ENCODE results near the gene TMEM200A. TPM values are rescaled to one million over a fixed set of nuclear protein-coding genes. Genes with fewer than 3 reads are reported as not detected.

TMEM200A gene
- total RNA-seq, 1 donor from 2014 or later, result 3.3 TPM

DNA sequence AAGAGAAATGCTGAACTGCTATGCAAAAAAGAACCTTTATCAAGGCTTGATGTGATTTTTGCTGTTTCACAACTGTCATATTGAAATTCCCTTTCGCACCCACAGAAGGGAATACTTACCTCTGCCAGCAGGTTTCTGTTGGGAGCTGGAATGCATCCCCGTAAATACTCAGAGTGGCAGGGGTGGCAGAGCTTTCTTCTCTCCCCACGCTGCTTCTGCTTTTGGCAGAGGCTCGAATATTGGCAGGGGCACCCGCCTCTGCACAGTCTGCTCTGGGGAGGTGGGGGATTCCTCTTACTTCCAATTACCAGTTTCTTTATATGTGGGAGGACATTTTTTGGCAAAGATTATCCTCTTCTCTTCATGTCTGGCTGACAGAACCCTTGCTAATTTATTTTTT lies 28.4 kb downstream of the TMEM200A start:
- no peak for DNase-seq (ENCODE audit: low read depth)

DNA sequence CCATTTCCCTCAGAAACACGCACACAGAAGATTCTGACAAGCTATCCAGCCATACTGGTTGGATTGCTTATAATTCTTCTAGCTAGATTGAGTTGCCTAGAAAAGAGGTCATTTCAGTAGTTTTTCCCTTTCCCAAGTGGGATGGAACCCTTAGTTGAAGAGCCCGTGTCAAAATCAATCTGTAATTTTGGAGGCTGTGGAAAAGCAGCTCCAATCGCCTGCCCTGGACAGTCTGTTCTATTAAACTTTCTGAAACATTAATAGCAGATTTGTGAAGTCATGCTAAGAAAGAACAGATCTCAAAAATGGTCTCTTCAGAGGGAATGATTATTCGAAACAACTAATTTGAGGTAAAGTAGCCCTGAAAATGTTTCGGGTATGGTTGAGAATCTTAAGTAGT lies 29.3 kb downstream of the TMEM200A start:
- DNase-seq (ENCODE audit: low read depth), result no peak
- no peak overlapping the region for H3K4me3 ChIP-seq (ENCODE audit: low read depth, low read length)
- TF ChIP-seq, protein P1, sequence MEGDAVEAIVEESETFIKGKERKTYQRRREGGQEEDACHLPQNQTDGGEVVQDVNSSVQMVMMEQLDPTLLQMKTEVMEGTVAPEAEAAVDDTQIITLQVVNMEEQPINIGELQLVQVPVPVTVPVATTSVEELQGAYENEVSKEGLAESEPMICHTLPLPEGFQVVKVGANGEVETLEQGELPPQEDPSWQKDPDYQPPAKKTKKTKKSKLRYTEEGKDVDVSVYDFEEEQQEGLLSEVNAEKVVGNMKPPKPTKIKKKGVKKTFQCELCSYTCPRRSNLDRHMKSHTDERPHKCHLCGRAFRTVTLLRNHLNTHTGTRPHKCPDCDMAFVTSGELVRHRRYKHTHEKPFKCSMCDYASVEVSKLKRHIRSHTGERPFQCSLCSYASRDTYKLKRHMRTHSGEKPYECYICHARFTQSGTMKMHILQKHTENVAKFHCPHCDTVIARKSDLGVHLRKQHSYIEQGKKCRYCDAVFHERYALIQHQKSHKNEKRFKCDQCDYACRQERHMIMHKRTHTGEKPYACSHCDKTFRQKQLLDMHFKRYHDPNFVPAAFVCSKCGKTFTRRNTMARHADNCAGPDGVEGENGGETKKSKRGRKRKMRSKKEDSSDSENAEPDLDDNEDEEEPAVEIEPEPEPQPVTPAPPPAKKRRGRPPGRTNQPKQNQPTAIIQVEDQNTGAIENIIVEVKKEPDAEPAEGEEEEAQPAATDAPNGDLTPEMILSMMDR (conservative IDR thresholded peaks at IDR 0.05; ENCODE audit: low read depth, low read length), result no peak

More for the DNA sequence above, 28.4 kb downstream of the TMEM200A start:
- TF ChIP-seq, protein P1 (conservative IDR thresholded peaks at IDR 0.05; ENCODE audit: low read depth, low read length), result no peak
- H3K4me3 ChIP-seq (ENCODE audit: low read depth, low read length), result no peak overlapping the region

DNA sequence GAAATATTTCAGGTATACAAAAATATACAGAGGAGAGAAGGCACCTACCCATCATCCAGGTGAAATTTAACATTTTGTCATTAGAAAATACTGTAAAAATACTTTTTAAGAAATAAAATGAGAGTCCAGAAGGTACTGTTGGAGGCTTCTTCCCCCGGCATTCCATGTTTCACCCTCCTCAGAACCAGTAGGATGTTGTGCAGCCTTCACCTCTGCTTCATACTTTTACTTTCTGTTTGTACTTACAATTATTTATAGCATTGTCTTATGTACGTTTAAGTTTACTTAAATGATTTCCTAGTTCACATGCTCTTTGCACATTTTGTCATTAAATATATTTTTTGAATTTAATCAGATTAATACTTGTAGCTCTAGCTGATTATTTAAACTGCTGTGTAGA lies 30.9 kb downstream of the TMEM200A start:
- peak overlapping the region; percentile 23 for H3K4me3 ChIP-seq (ENCODE audit: low read depth, low read length)
- TF ChIP-seq, protein P1 (conservative IDR thresholded peaks at IDR 0.05; ENCODE audit: low read depth, low read length), result no peak
- no peak for DNase-seq (ENCODE audit: low read depth)

DNA sequence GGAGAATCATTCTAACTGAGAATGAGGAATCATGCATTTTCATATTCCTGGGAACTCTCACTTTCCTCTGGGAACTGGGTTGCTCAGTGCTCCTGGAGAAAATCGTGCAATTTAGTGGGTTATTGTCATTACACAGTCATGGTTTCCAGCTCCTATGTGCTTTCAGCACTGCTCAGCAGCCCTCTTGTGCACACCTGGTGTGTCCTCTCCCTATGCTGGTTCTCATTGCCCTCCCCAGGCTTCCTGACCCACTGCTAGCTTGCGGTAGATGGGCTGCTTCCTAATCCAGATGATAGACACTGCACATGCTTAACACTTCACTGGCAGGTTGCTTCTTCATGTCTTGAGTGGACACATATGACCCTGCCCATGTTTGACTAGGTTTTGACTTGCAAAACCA lies 39.7 kb downstream of the TMEM200A start:
- DNase-seq (ENCODE audit: low read depth), result no peak
- H3K4me3 ChIP-seq (ENCODE audit: low read depth, low read length), result no peak overlapping the region
- TF ChIP-seq, protein P1 (conservative IDR thresholded peaks at IDR 0.05; ENCODE audit: low read depth, low read length), result no peak

DNA sequence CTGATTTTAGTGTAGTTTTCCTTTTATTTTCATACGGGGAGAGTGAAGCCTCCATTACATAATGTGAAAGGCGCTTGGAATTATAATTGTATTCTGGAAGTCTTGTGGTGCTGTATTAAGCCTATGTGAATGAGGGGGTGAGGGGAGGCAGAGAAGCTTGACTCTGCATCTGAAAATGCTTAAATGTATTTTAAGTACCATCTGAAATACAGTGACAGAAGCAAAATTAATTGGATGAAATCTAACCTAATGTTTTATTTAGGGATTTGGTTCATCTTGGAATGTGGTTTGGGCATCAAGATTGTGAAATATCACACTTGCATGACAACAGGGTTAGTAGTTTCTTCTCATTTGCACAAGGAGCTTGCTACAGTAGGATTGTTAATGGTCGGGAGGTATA lies 41.2 kb downstream of the TMEM200A start:
- H3K4me3 ChIP-seq (ENCODE audit: low read depth, low read length), result no peak overlapping the region

DNA sequence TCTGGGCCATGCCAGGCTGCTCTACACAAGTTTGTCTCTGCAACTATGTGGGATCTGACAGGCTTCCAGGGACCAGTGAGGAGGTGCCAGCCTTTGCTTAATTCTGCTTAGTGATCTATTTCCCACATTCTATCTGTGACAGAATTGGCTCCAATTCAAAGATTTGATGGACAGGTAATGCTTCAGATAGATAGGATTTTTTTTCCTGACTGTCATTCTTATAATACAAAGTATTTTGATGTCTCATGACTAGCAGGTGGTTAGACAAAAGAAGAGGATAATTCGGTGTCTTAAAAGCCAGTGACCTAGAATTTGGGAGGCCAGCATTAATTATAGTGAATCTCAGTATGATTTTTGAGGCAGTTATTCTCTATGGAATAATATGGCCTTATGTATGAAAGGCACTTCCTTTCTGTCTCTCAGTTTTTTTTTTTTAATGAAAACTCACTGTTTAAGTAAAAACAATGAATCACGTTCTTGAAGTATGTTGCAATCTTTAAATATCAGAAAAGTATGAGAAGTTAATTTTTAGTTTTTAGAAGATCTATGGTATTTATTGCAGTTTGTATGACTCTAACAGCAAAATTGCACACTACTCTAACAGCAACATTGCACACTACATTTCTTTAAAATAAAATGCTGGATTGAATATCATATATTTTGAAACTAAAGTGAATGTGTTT lies 43.7 kb downstream of the TMEM200A start:
- no peak for DNase-seq (ENCODE audit: low read depth)
- H3K4me3 ChIP-seq (ENCODE audit: low read depth, low read length), result no peak overlapping the region
- TF ChIP-seq, protein P1 (conservative IDR thresholded peaks at IDR 0.05; ENCODE audit: low read depth, low read length), result no peak

More for the DNA sequence above, 41.2 kb downstream of the TMEM200A start:
- DNase-seq (ENCODE audit: low read depth), result no peak
- TF ChIP-seq, protein P1 (conservative IDR thresholded peaks at IDR 0.05; ENCODE audit: low read depth, low read length), result no peak

DNA sequence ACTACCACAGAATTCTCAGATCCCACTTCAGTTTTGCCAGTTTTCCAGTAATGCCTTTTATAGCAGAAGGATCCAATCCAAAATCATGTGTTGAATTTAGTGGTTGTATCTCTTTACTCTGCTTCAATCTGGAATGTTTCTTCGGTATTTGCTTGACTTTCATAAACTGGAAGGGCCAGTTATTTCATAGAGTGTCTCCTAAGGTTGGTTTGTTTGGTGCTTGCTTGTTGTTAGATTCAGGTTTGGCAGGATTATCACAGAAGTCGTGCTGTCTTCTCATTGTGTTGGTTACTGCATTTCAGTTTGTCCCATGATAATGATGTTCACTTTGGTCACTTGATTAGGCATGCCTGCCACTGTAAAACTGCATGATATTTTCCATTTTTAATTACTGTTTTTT lies 45.7 kb downstream of the TMEM200A start:
- TF ChIP-seq, protein P1 (conservative IDR thresholded peaks at IDR 0.05; ENCODE audit: low read depth, low read length), result no peak
- H3K4me3 ChIP-seq (ENCODE audit: low read depth, low read length), result no peak overlapping the region
- no peak for DNase-seq (ENCODE audit: low read depth)

Measured in epithelial cell of proximal tubule (primary cell).